NCI-H82 (cell line): ENCODE measurements around the gene CCDC188.

Experiments
- DNase-seq: peaks from one replicate; lab custom pipeline; 2025; lab: John Stamatoyannopoulos, UW

Gene CCDC188

DNA sequence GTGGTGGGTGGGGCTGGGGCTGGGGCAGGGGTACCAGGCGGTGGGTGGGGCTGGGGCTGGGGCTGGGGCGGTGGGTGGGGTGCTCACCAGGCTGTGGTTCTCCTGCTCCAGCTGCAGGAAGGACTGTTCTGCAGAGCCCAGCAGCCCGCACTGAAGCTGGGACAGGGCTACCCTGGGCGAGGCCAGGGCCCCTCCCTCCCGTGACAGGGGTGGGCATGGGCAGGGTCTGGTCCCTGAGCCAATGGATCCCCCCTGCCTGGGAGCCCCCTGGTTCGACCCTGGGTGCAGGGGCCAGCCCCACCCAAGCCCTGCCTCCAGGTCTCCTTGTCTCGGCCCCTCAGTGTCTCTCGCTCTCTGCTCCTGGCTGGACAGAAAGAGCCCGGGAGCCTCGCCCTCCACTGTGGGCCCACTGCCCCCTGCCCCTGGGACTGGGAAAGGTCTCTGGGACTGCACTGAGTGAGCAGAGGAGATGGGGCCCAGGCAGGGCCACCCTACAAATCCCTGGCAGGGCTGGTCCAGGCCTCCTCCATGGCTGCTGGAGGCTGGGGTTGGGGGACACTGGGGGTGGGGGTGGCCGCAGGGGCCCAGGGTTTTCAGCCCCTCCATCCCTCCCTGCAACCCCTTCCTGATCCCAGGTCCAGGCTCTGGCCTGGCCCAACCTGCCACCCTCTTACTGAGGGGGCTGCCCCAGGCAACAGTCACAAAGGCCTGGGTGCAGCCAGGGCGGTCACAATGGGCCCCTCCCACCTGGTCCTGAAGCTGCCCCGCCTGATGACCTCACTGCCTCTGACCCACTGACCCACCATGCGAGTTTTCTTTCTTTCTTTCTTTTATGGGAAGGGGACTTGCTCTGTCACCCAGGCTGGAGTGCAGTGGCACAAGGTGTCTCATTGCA lies at the start of gene CCDC188:
TSS of gene CCDC188 (minus strand) at position 675 of the 895 bp plus-strand sequence. CDS start at position 606, 69 bp downstream.
- DNase-seq, result no peak

GRCh38 chr22:20199906-20200305 lies 49.1 kb upstream of the CCDC188 start:
- no peak for DNase-seq

DNA sequence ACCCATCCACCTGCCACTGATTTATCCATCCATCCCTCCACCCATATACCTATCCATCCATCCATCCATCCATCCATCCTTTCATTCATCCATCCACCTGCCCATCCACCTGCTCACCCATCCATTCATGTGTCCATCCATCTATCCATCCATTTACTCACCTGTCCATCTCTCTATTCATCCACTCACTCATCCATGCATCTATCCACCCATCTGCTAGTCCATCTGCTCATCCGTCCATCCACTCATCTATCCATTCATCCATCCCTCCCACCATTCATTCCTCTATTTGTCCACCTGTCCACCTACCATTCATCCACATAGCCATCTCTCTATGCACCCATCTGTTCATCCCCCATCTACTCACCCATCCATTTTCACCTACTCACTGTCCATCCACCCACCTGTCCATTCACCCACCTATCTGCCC lies 48.6 kb upstream of the CCDC188 start:
- DNase-seq, result no peak

DNA sequence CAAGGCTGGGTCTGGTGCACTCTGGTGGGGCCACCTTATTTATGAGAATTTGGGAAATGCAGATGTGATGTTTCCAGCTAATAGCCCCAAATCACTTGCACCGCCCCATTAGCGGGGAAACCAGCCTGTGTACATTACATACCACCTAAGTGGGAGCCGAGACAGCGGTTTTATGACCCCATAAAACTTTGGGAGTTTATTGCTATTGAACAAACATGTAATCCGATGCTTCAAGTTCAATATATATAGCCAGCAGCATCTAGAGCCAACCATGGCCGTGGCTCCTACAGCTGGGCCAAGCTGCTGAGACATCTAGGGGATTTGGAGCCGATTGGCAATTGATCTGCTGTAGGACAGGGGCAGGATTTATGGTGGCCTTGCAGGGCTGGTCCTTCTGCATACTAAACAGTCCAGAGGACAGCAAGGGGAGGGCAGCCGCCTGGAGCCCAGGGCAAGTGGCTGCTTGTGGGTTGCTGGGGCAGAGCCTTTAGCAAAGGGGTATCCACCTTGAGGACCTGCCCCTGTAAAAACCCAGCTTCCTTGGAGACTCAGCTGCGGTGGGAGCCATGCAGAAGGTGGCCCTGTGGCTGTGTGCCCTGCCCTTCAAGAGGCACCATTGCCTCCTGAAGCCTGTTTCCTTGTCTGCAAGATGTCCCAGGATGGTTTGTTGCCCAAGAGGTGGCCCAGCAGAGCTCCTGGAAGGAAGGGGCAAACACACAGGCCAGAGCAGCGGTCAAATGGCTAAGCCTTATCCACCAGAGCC lies 47.9 kb upstream of the CCDC188 start:
- no peak for DNase-seq

DNA sequence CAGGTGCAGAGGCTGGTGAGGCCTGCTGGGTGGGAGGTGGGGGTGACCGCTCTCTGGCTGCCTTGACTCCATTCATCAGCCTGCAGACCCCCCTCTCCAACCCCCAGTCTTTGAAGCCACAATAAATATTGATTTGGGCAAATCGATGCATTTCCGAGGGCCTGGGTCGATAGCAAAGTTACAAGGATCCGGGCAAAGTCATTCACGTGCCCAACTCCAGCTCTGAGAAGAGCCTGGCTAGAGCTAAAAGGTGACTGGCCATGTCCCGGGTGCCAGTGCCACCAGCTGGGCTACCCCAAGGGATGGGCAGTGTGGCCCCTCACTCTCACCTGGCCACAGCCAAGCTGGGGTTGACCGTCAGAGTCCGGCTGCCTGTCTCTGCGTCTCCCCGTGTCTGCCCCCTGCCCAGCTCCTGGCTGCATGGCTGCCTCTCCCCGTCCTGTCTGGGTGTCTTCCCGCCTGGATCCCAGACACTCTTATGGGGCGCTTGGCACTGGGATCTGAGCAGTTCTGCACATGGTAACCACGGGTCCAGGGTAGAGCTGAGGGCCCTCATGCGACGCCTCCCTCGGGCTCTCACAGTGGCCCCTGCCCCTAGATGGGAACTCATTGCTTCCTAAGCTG lies 46.7 kb upstream of the CCDC188 start:
- no peak for DNase-seq

DNA sequence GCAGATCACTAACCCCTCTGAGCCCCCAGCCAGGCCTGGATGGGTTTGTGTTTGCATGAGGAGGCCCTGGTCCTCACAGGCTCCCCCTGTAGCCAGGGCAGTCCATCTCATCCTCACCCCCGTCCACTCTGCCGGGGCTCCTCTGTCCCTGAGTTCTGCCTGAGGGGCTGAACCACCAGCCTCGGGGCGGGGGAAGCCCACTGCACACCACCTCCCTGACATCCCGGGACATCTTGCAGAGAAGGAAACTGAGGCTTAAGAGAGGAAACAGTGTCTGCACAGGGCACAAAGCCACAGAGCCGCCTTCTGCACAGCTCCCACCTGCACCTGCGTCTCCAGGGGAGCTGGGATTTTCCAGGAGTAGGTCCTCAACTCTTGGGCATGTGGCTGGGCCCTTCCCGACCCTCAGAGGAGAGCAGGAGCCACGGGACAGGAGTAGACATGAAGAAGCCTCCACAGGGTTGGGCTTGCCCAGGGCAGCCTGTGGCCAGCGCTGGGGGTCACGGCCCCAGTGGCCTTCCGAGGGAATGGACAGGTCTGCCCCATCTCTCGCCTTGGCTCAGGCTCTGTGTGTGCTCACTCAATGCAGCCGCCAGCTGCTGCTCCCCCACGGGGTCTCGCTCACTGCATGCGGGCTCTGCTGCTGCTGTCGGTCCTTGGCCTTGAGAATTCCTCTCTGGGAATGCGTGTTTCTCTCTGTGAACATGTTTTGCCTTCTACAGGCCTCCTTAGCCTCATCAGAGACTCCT lies 45.4 kb upstream of the CCDC188 start:
- DNase-seq, result no peak

GRCh38 chr22:20194681-20195593 lies 44.1 kb upstream of the CCDC188 start:
- DNase-seq, result no peak

DNA sequence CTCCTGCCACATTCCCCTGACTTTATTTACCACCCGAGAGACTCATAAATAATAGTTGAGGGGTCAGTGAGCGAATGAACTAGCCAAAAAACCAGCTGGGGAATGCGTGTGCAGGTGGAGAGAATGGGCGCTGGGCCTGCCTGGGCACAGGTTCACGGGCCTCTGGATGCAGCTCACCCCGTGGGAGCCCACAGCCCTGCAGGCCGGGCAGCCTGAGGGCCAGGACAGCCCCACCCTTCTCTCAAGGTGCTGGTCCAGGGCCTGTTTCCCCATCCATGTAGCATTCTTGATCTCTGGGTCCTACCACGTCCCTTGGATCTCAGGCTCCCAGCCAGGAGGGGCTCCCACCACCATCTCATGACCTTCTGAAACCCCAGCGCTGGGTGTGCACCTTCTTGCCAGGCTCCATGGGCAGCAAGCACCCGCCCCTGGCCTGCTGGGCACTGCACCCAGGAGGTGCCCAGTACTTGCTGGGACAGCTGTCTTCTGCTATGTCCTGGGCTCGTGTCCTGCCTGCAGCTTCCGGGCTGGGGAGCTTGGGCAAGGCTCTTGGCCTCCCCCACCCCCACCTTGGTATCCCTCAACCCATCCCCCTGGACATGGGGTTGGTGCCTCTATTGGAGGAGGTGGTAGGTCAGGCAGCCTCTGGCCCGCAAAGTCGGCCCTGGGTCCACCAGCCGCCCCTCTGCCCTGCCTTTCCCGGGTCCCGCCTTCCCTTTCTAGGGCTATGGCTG lies 43.1 kb upstream of the CCDC188 start:
- no peak for DNase-seq

DNA sequence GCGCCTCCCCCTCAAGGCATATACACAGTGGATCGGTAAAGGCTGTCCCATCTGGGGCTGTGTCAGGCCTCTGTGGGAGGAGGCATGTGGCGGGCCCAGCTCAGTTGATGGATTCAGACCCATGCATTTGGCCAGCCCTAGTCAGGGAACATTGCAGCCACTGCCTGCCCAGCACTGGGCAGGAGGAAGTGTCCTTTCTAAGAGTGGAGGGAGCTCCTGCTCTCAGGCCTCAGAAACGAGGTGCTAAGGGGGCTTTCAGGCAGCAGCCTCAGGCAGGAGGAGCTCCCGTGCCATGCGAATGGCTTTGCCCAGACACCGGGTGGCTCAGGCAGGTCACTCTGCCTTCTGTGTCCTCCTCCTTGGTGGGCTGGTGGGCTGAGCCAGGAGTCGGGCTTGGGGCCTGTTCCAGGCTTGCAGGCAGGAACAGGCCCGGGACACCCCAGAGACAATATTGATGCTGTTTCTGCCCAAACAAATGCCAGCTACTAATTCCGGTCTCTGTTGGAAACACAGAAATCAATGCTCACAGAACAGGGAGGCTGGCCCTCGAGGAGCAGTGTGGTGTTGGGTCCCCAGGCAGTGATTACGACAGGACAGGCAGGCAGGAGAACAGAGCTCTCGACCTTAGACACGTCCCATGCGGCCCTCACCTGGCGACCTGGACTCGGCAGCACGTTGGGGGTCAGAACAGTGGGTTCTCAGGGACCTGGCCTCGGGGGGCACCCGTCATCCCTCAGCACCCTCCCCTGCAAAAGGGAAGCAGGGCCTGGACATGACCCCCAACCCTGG lies 42.3 kb upstream of the CCDC188 start:
- no peak for DNase-seq

GRCh38 chr22:20192293-20192971 lies 41.6 kb upstream of the CCDC188 start:
- DNase-seq, result no peak

DNA sequence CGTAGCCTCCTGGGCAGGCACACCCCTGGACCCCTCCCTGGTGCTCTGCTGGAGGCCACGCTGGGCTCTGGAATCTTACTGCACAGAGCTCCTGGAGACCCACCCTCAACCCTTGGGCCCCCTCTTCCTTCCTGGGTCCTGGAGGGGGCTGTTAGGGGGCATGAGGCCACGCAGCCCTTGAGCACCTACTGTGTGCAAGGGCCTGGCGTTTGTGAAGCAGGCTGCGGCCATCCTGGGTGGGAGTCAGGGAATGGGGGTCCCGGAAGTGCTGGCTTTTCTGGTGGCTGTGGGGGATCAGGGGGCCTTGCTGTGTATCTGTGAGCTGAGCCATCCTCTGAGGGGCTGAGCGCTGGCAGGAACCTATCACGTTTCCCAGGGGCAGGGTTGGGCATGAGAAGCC lies 40.9 kb upstream of the CCDC188 start:
- no peak for DNase-seq

GRCh38 chr22:20191000-20191515 lies 40.2 kb upstream of the CCDC188 start:
- DNase-seq, result no peak

DNA sequence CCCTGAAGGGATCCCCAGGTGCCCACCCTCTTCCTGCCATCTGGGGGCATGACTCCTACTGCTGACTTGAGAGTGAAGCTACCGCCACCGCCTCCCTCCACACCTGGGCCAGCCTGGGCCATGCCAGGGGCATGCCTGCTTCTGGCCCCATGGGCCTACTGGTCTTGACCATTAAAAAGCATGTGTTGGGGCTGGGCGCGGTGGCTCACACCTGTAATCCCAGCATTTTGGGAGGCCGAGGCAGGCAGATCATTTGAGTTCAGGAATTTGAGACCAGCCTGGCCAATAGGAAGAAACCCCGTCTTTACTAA lies 37.7 kb upstream of the CCDC188 start:
- DNase-seq, result no peak

DNA sequence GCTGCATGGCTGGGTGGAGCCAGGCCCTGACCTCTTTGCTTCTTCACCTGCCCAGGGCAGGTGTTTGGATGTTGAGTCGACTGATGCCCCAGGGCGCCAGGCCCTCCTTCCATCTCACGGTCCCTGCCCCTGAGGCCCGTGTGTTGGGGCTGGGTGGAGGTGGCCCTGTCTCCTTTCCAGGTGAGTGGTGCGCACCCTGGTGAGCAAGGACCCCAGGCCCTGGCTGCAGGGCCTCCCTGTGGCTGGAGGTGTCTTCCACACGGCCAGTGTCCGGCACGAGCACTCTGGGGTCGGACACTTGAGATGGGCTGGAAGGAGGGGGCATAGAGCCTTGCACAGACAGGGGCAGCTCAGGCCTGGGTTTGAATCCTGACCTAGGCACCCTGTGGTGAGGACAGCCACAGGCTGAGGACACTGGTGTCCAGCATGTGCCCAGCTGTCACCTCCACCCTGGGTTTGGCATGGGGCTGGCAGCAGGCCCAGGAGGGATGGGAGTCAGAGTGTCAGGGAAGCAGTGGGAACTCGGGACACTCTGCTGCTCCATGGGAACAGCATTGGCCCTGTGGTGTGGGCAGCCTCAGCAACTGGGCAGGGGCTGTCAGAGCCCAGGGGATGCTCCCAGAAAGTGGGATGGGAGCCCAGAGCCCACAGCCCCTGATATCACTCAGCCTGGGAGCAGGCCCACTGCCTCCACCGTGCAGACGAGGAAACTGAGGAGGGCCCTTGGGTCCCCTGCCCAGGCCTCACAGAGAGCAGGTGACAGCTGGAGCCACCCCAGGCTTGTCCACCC lies 37.1 kb upstream of the CCDC188 start:
- no peak for DNase-seq

- DNase-seq, result peak; percentile 5
These were observed 36.2 kb upstream of the CCDC188 start for GRCh38 chr22:20186871-20187546.

- DNase-seq, result peak; percentile 80
These were observed 35.5 kb upstream of the CCDC188 start for GRCh38 chr22:20186183-20186870.

DNA sequence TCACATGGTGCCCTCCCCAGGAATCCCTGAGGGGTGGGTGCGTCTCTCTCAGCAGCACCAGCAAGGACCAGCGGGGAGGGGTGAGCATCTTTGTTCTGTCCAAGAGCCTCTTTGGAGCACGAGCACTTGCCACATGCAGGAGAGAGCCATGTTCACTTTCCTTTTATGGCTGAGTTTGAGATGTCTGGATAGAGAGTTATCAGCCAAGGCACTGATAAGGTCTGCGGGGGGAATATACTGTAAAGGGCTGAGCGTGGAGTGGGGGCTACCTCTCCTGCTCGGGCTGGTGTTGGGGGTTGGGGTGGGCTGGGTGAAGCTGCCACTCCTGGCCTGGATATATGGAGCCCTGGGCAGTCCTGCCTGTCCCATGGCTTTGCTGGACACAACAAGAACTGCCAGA lies 34.9 kb upstream of the CCDC188 start:
- no peak for DNase-seq
